ACHN (cell line): ENCODE measurements around the gene PTPRD.

Experiments used
- DNase-seq: peaks from one replicate; pipeline ENCODE4 v3.0.0-alpha.2; 2015
- in situ Hi-C: cut with HindIII; loops from 2 replicates; pipeline ENCODE4 v1.10.0; 2017; ENCODE audit warnings: low sequenced_read_pairs, low pct_ligation_motif_present, low pct_unique_long_range_greater_than_20kb

PTPRD gene

DNA sequence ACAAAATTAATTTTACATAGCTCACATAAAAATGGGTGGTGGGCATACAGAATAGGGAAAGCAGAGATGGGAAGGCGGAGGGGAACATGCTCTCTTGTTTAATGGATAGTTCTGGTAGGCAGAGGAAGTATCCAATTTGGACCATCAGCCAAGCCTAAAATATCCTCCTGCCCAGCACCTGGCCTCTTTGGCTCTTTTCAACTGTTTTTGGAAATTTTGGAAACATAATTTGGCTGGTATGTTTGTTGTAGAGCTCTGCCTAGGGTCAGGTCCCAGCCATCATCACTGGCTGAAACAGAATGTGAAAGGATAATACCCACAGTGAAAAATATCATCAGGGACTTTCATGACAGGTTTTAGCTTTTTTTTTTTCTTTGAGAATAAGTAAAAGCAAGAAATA, 2345.9 kb downstream of the PTPRD start:
- DNase-seq: no peak
- in situ Hi-C loops: no loop called here

DNA sequence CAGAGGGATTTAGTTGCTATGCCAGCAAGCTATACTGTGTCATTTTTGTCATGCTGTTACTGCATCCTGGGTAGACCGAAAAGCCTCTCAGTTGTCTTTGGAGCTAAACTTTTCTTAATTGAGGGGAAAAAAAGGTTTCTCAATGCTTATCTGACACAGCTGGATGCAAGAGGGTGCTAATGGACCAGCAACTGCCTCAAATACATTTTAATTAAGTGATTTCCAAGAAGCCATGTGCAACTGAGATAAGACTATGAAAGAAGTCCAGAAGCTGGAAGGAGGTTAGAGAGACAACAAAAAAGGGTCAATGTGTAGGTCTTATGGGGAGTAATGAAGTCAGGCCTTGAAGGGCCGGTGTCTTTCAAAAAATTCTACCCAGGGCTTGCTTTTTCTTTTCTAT, 2347.5 kb downstream of the PTPRD start:
- in situ Hi-C loops: no loop called here
- DNase-seq: no peak
